SJSA1 (cell line): Measurements from ENCODE around the gene SDK1. TPM values are rescaled to one million over a fixed set of nuclear protein-coding genes. Genes with fewer than 3 reads are reported as not detected.

Experiments used
- DNase-seq, 2 experiments: peaks; one replicate each; pipeline ENCODE4 v3.0.0-alpha.2; 2015 to 2020; ENCODE audit warnings: low spot score in 2 of 2, low read depth in 1 of 2
- H3K27ac ChIP-seq: fragments of 250-450 bp; sonication (Bioruptor Pico); 2 replicates; pipeline ENCODE4 v1.5.1; 2020; ENCODE audit warnings: mild to moderate bottlenecking, moderate library complexity
- H3K27me3 ChIP-seq: fragments of 250-450 bp; sonication (Bioruptor Pico); replicated peaks from 2 replicates; pipeline ENCODE4 v1.5.1; 2020; ENCODE audit warnings: mild to moderate bottlenecking, moderate library complexity
- H3K36me3 ChIP-seq: fragments of 250-450 bp; sonication (Bioruptor Pico); 2 replicates; pipeline ENCODE4 v1.5.1; 2020; ENCODE audit warnings: mild to moderate bottlenecking
- H3K4me1 ChIP-seq: fragments of 250-450 bp; sonication (Bioruptor Pico); replicated peaks from 2 replicates; pipeline ENCODE4 v1.6.1; 2021; ENCODE audit warnings: mild to moderate bottlenecking
- H3K4me3 ChIP-seq: fragments of 250-450 bp; sonication (Bioruptor Pico); 2 replicates; pipeline ENCODE4 v1.5.1; 2020; ENCODE audit warnings: mild to moderate bottlenecking
- H3K9me3 ChIP-seq: fragments of 250-450 bp; sonication (Bioruptor Pico); replicated peaks from 2 replicates; pipeline ENCODE4 v1.5.1; 2020; ENCODE audit warnings: mild to moderate bottlenecking
- total RNA-seq: library from RNA; depleted of rRNA; stranded (reverse); fragments of >200 nt; shearing (Covaris generic); gene quantifications from 2 replicates; pipeline ENCODE4 v1.2.3, GENCODE V29; 2014

The SDK1 gene
- total RNA-seq, 1 experiment from 2014 or later, result 8.7 TPM

GRCh38 chr7:4196121-4196819, 895.2 kb downstream of the SDK1 start:
- H3K27me3 ChIP-seq, result no peaks in the 10 kb centered on the region
- no peaks in the 10 kb centered on the region for H3K9me3 ChIP-seq
- no peak overlapping the region for H3K4me3 ChIP-seq
- H3K36me3 ChIP-seq, result no peaks in the 10 kb centered on the region
- no peak for DNase-seq
- no peaks in the 10 kb centered on the region for H3K4me1 ChIP-seq
- H3K27ac ChIP-seq, result no peak overlapping the region

- Histone ChIP-seq H3K27me3 (no peaks in the 10 kb centered on the region), H3K9me3 (no peaks in the 10 kb centered on the region), H3K4me1 (no peaks in the 10 kb centered on the region), H3K27ac (no peak overlapping the region), H3K36me3 (no peaks in the 10 kb centered on the region), H3K4me3 (no peak overlapping the region)
- DNase-seq, result no peak
Observed at GRCh38 chr7:4198301-4198700, 897.2 kb downstream of the SDK1 start.

- H3K9me3 ChIP-seq, result no peaks in the 10 kb centered on the region
- no peaks in the 10 kb centered on the region for H3K36me3 ChIP-seq
- no peaks in the 10 kb centered on the region for H3K4me1 ChIP-seq
- H3K27ac ChIP-seq, result no peak overlapping the region
- no peak overlapping the region for H3K4me3 ChIP-seq
- H3K27me3 ChIP-seq, result no peaks in the 10 kb centered on the region
- DNase-seq, result no peak
Observed at GRCh38 chr7:4200546-4201094, 899.6 kb downstream of the SDK1 start.

GRCh38 chr7:4201566-4201965, 900.5 kb downstream of the SDK1 start:
- no peak overlapping the region for H3K27ac ChIP-seq
- no peak for DNase-seq
- no peaks in the 10 kb centered on the region for H3K27me3 ChIP-seq
- H3K4me1 ChIP-seq, result no peaks in the 10 kb centered on the region
- no peaks in the 10 kb centered on the region for H3K9me3 ChIP-seq
- H3K36me3 ChIP-seq, result no peaks in the 10 kb centered on the region
- no peak overlapping the region for H3K4me3 ChIP-seq

- no peaks in the 10 kb centered on the region for H3K36me3 ChIP-seq
- H3K4me3 ChIP-seq, result no peak overlapping the region
- no peaks in the 10 kb centered on the region for H3K4me1 ChIP-seq
- DNase-seq, result no peak
- no peaks in the 10 kb centered on the region for H3K27me3 ChIP-seq
- H3K27ac ChIP-seq, result no peak overlapping the region
- H3K9me3 ChIP-seq, result no peaks in the 10 kb centered on the region
Observed at GRCh38 chr7:4202154-4202736, 901.2 kb downstream of the SDK1 start.

- no peak overlapping the region for H3K27ac ChIP-seq
- no peak overlapping the region for H3K4me3 ChIP-seq
- H3K4me1 ChIP-seq, result no peaks in the 10 kb centered on the region
- H3K27me3 ChIP-seq, result no peaks in the 10 kb centered on the region
- H3K36me3 ChIP-seq, result no peaks in the 10 kb centered on the region; the same call in 1 of the 2 replicates
- H3K9me3 ChIP-seq, result no peaks in the 10 kb centered on the region
- no peak for DNase-seq
Observed at GRCh38 chr7:4202954-4203353, 901.9 kb downstream of the SDK1 start.

GRCh38 chr7:4203626-4204512, 902.8 kb downstream of the SDK1 start:
- Histone ChIP-seq H3K9me3 (no peaks in the 10 kb centered on the region), H3K4me3 (no peak overlapping the region)
- DNase-seq, result no peak

GRCh38 chr7:4204513-4205165, 903.6 kb downstream of the SDK1 start:
- Histone ChIP-seq H3K4me3 (no peak overlapping the region), H3K27ac (no peak overlapping the region), H3K27me3 (no peaks in the 10 kb centered on the region), H3K4me1 (no peaks in the 10 kb centered on the region), H3K36me3 (peaks cover 3% of the 10 kb centered on the region; the same call in 1 of the 2 replicates), H3K9me3 (no peaks in the 10 kb centered on the region)
- no peak for DNase-seq

More at GRCh38 chr7:4203626-4204512, 902.8 kb downstream of the SDK1 start:
- H3K27me3 ChIP-seq, result no peaks in the 10 kb centered on the region
- H3K36me3 ChIP-seq, result peaks cover 3% of the 10 kb centered on the region; the same call in 1 of the 2 replicates
- H3K4me1 ChIP-seq, result no peaks in the 10 kb centered on the region
- no peak overlapping the region for H3K27ac ChIP-seq

- Histone ChIP-seq H3K36me3 (peaks cover 7% of the 10 kb centered on the region), H3K9me3 (no peaks in the 10 kb centered on the region), H3K4me1 (no peaks in the 10 kb centered on the region), H3K27ac (no peak overlapping the region), H3K4me3 (no peak overlapping the region), H3K27me3 (no peaks in the 10 kb centered on the region)
- no peak for DNase-seq
Observed at GRCh38 chr7:4205828-4206227, 904.8 kb downstream of the SDK1 start.

GRCh38 chr7:4207011-4207410, 906.0 kb downstream of the SDK1 start:
- Histone ChIP-seq H3K4me1 (no peaks in the 10 kb centered on the region), H3K4me3 (no peak overlapping the region), H3K36me3 (peaks cover 7% of the 10 kb centered on the region), H3K27ac (no peak overlapping the region), H3K27me3 (no peaks in the 10 kb centered on the region), H3K9me3 (no peaks in the 10 kb centered on the region)
- no peak for DNase-seq

GRCh38 chr7:4208086-4208485, 907.0 kb downstream of the SDK1 start:
- no peaks in the 10 kb centered on the region for H3K9me3 ChIP-seq
- H3K4me3 ChIP-seq, result no peak overlapping the region
- no peak for DNase-seq
- H3K27me3 ChIP-seq, result no peaks in the 10 kb centered on the region
- no peak overlapping the region for H3K27ac ChIP-seq
- H3K36me3 ChIP-seq, result peaks cover 7% of the 10 kb centered on the region
- H3K4me1 ChIP-seq, result no peaks in the 10 kb centered on the region

GRCh38 chr7:4208586-4208985, 907.5 kb downstream of the SDK1 start:
- Histone ChIP-seq H3K4me1 (no peaks in the 10 kb centered on the region), H3K27ac (no peak overlapping the region), H3K4me3 (no peak overlapping the region)

GRCh38 chr7:4209126-4209525, 908.1 kb downstream of the SDK1 start:
- Histone ChIP-seq H3K27me3 (no peaks in the 10 kb centered on the region), H3K4me3 (no peak overlapping the region), H3K27ac (no peak overlapping the region), H3K36me3 (peaks cover 7% of the 10 kb centered on the region), H3K4me1 (no peaks in the 10 kb centered on the region), H3K9me3 (no peaks in the 10 kb centered on the region)
- DNase-seq, result no peak

More at GRCh38 chr7:4208586-4208985, 907.5 kb downstream of the SDK1 start:
- no peaks in the 10 kb centered on the region for H3K27me3 ChIP-seq
- peaks cover 7% of the 10 kb centered on the region for H3K36me3 ChIP-seq
- no peaks in the 10 kb centered on the region for H3K9me3 ChIP-seq
- no peak for DNase-seq
